ENCODE data around the gene TFEB. TPM values are rescaled to one million over a fixed set of nuclear protein-coding genes. Genes with fewer than 3 reads are reported as not detected.

TFEB gene
- polyA plus RNA-seq, 1 donor = 5.8 TPM

DNA sequence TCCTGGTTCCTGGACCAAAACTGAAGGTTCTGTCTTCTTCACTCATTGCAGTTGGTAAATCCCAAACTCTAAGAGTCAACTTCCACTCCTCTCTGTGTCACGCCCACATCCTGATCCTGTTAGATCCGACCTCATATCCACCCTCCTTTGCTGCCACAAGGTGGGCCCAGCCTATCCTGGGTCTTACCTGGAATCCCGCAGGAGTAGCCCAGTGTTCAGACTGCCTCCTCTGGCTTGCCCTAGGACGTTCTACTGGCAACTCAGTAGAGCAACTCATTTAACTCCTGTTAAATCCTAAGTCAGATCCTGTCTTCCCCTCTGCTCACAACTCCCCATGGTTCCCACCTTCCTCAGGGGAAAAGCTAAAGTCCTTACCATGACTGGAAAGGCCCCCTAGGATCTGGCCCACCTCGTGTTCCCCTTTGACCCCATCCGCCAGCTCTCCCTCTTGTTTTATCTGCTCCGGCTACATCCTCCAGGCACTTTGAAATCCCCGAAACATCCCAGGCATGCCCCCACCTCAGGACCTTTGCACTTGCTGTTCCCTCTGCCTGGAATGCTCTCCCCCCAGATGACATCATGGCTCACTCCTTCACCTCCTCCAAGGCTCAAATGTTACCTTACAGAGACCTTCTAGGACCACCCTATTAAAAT is 43.9 kb downstream of the TFEB start:
- DNase-seq (ENCODE audit: low read depth) = no peak

DNA sequence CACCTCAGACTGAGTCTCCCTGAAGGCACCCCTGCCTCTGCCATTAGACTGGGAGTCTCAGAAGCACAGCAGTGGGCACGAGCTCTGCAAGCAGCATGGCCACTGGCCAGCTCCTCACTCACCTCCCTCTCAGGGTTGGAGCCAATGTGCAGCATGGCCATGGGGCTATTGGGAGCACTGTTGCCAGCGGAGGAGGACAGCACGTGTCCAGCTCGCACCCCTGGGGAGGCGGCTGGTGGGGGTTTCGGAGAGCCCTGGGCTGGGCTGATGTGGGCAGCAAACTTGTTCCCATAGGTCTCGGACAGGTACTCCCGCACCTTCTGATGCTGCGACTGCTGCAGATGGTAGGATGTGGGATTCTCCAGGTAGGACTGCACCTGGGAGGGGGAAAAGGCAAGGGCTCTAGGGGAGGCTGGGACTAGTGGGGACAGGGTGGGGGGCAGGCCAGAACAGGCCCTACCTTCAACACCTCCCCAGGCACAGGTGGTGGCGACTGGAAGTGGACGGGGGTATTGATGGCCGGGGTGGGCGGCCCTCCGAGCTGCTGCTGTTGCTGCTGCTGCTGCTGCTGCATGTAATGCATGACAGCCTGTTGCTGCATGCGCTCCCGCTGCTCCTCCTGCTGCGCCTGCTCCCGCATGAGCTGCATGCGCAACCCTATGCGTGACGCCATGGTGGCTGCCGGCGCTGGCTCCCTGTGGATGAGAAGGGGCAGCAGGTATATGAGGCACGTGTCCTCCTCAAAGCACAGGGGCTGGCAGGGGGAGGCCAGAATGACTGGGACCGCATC is 44.7 kb downstream of the TFEB start:
- no peak for DNase-seq (ENCODE audit: low read depth)

DNA sequence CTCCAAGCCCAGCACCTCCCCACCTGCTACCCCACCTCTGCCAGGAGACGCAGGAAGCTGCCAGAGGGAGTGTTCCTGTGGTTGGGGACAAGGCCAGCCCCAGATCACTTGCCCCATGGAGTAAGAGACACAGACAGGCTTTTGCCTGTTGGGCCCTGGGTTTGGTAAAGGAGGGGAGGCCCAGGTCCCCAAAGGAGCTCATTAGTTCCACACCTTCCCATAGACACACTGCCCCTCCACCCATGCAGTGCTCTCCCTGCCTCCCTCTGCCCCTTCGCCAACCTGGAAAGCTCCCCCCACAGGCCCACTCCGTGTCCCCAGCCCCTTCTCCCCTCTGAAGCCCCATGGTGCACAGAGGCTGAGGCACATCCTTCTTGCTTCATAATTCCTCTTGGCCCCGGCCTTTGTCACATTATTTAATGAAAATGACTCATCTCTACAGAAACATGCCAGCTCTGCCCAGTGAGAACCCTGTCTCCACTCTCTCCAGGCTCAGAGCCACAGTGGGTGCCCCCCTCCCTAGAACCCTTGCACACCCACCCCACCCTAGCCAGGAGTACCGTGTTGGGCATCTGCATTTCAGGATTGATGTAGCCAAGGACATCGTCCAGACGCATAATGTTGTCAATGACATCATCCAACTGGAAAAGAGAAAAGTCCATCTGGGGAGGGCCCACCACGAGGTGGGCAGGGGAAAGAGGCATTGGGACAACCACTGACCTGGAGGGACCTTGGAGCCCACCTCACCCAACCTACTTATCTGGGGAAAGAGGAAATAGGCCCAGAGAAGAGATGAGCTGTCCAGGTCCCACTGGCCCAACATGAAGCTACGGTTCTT is 46.0 kb downstream of the TFEB start:
- no peak for DNase-seq (ENCODE audit: low read depth)

DNA sequence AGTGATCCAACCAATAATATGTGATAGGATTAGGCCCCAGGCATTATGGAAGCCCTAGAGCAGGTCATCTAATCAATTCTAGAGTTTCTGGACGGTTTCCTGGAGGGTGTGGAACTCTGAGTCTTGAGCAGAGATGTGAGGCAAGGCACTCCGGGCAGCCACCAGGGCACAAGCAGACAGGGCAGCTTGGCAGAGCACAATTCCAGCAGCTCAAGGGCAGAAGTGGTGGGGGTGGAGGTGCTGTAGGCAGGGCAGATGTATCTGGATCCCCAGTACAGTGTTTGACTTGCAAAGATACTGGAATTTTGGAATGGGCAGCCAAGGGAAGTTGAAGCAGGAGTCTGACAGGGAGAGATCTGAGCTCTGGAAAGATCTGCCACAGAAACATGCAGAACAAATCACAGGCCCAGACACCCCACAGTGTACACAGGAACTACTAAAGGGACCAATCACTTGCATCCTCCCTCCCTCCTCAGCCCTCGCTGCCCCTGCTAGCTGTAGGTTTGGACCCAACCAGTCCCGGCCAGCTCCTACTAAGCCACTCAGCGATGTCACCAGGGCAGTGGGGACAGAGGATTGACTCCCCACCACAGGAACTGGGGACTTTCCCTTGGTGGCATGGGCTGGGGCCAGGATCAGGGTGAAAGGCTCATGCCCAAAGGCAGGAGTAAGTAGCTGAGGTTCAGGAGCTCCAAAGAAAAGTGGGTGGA is 47.0 kb downstream of the TFEB start:
- DNase-seq (ENCODE audit: low read depth) = no peak

DNA sequence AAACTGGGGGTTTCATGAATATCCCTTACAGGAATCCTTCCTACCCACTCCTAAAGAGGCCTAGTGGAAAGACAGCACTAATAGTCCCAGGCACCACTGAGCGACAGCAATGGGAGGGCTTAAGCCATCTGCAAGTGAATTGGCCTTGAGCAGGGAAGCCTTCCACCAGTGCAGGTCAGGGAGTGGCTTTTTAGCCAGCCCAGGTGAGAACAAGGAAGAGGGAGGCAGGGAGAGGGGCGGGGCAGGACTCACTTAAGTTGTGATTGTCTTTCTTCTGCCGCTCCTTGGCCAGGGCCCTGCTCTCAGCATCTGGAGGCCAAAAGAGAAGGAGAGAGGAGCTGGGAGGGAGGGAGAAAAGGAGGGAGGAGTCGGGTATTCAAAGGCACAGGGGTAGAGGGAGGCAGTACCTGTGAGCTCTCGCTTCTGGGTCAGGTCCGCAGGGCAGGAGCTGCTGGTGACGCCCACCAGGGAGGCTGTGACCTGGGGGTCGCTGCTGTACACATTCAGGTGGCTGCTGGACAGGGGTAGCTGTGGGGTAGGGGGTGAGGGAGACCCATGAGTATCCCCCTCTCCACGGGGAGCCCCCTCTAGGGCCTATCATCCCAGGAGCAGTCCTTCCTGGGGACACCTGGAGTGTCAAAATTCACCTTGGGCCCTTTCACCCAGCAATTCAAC is 47.8 kb downstream of the TFEB start:
- no peak for DNase-seq (ENCODE audit: low read depth)

DNA sequence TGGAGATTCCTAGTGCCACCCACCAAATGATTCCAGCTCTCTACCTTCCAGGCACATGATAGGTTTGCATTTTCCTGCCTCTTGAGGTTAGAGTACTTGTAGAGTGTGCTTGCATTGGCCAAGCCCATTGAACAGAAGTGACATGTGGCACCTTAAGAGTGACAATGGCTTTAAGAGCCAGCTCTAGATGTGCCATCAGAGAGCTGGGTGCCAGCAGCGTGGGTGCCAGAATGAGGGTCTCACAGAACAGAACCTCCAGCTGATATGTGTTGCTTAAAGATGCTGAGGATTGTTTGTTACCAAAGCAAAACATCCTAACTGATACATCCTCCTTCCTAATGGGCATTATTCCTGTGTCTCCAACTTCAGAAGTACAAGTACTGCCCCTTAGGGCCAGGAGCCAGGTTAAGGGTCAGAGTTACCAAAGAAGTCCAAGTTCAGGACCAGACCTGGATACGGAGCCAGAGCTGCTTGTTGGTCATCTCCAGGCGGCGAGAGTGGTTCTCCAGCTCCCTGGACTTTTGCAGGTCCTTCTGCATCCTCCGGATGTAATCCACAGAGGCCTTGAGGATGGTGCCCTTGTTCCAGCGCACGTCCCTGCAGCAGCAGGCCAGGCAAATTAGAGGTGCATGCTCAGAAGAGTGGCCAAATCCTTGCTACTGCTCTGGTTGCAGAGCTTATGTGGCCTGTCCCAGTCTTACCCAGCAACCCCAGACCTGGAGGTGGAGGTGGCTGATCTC is 49.6 kb downstream of the TFEB start:
- DNase-seq (ENCODE audit: low read depth) = no peak

DNA sequence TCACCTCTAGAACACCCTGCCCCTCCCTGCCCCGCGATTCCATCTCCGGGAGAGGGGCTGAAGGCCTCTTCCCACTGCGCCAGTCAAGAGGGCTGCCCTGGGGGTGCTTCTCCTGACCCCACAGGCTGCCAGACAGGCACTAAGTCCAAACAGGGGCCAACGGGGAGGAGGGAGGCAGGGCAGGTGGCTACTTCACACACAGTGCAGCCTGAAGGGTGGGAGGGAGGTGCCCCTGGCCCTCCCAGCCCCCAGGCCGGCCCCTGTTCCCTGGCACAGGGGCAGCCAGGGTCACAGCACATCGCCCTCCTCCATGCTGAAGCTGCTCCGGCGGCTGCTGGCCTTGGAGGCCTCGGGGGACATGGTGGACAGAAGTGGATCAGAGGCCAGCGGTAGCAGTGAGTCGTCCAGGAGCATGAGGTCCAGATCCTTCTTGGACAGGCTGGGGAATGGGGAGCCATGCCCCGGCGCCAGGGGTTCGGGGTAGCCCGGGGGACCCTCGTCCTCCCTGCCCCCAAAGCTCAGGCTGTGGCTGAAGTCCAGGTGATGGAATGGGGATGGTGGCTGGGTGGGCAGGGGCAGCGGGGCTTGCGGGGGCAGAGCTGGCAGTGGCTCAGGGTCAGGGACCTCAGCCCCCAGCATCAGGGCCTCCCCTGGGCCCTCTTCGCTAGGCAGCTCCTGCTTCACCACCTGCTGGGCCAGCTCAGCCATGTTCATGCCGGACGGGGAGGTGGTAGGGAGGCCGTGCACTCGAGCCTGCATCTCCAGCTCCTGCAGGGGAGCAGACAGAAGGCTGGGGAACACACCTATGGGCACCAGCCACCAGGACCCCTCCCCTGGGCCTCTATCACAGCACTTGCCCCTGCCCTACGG is 50.9 kb downstream of the TFEB start:
- DNase-seq (ENCODE audit: low read depth) = no peak

DNA sequence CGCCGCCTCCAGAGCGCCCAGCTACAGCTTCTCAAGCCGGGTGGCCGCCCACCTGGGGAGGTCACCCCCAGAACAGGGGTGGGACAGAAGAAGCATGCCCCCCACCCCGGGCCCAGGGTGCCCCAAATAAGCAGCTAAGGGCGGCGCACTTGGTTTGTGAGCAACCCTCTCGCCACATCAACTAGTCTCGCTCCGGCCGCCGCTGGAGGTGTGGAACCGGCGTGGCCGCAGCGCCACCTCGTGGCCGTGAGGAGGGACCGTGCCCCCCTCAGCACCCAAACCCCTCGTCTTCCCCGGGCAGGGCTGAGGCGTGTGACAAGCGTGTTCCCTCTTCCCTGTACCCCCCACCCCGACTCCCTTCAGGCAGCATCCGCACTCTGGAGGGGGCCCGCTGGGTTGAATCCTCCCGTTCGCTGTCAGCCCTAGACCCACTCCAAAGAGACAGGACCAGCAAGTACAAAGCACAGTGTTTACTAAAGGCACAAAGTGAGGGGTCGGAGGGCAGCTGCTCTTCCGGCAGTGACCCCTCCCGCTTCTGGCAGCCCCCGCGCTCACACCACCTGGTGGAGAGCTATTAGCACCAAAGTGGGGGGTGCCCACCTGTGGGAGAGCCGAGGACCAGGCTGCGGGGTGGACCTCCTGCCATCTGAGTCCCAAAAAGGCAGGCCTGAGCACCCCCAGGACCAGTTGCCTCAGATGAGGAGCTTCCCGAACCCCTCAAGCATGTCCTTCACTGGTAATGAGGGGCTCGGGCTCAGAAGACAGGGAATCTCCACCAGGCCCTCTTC is 51.7 kb downstream of the TFEB start:
- peak; percentile 36 for DNase-seq (ENCODE audit: low read depth)

DNA sequence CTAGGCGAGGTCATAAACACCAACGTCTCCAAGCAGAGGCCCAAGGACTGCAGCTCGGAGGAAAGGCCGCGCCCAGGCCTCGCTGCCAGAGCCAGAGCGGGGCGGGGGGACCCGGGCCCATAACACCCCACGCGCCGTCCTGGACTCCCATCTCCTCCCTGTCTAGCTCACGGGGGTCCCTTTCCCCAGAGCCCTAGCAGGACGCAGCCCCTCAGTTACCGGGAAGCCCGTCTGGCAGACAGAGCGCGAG is 52.2 kb downstream of the TFEB start:
- DNase-seq (ENCODE audit: low read depth) = no peak

DNA sequence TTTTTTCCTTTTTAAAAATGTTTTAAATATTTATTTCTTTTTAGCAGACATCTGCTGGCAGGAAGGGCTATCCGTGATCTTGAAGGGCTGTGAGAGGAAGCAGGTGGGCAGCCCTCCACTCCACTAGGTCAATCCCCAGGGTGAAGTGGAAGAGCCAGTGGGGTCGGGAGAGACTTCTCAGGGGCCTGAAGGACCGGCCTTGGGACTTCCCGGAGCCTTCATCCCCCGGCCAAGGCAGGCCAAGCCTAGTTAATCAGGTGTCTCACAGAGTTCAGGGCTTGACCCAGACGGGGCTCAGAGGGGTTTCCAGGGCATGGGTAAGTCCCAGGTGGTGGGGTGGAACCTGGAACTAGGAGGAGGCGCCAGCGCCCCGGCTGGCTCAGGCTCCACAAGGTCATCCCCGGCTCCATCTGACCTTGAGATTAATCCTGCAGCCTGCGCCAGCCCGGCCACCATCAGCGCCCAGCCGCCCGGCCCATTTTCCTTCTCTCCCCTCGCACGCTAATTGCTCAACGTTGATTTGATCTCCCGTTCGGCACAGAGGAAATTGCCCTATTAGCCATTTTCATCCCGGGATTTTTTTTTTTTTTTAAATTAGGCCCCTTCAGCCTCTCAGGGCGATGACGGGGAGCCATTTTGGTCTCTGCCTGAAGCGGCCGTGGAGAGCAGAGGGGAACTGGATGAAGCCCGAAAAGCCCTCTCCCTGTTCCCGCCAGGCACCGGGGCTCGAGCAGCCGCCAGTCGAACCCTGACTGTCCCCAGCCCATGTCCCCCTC is 52.7 kb downstream of the TFEB start:
- no peak for DNase-seq (ENCODE audit: low read depth)

DNA sequence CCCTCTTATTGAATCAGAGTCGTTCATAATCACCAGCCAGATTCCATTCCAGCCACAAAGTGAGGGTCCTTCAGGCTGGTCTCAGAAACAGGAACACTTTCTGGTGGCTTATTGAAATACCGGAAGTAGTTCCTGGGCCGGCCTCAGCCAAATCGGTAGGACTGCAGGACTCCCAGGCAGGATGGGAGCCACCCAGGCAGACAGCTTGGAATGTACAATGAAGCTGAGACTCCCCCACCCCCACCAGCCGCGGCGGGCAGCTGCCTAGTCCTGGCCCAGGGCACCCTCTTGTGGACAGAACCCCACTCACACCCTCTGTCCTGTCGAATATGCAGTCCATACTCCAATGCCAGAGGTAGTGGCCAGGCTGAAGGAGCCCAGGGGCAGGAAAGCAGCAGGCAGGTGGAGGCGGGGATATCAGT is 53.3 kb downstream of the TFEB start:
- DNase-seq (ENCODE audit: low read depth) = peak; percentile 65

DNA sequence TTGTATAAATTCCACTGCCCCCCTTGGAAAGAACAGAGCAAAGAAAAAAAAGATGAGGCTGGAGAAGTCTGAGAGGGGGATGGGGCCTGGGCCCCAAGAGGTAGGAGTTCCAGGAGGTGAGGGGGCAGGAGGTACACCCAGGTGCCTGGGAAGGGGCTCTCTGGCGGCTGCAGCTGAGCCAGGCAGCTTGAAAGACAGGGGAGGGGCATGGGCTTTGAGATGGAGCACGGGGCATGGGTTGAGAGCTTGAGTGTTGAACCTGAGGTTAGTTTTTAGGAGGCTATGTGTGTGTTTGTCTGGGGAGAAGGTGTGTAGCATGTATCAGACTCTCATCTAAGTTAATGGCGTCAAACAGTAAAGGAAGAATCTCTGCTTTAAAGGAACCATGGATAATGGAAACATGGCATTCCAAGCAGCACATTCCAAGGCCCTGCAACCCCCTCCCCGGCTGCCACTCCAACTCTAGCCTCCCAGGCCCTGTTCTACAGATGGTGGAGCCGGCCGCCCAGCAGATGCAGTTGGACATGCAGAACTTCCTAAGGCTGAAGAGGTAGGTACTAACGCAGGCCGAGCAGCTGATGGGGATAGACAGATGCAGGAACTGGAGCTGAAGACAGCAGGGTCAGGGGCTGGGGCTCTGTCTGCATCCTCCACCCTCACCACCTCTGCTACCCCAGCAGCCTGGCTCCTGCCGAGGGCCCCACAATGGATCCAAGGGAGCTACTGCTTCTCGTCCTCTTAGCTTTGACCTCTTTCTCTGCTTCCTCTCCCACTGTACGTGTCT is 55.0 kb downstream of the TFEB start:
- no peak for DNase-seq (ENCODE audit: low read depth)

DNA sequence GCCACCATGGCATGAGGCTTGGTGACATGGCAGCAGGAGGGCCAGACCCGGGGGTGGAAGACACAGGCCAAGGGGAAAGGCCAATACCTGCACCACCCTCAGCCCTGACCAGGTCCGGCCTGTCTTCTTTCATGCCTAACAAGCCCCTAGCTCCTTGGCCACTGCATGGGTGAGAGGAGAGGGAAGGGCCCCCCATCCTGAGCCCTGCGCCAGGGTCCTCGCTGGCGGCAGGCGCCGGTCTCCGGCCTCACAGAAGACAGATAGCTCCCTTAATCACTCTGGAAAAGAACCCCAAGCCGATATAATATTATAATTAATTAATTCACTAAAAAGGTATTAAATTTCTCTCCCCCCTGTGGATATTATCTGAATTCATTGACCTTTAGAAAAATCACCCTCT is 55.7 kb downstream of the TFEB start:
- no peak for DNase-seq (ENCODE audit: low read depth)

DNA sequence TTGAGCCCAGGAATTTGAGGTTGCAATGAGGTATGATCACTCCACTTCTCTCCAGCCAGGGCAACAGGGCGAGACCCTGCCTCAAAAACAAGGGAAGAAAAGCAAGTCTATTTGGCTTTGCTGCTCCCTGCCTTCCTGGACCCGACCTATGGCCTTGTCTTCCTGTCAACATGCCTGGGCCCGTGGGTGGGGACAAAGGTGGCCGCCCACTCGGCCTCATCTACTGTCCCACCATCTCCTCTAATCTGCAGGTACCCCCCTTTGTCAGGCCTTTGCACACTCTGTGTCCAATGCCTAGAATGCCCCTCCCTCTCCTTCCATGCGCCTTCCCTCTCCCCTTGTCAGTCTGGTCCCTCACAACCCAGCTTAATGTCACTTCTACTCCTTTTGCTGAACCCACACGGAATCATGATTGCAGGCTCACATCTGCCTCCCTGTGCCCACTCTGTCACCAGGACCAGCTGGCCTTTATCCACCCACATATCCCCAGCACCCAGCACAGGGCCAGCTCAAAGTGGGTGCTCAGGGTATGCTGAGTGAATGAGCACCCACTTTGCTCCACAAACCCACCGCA is 56.8 kb downstream of the TFEB start:
- DNase-seq (ENCODE audit: low read depth) = no peak

DNA sequence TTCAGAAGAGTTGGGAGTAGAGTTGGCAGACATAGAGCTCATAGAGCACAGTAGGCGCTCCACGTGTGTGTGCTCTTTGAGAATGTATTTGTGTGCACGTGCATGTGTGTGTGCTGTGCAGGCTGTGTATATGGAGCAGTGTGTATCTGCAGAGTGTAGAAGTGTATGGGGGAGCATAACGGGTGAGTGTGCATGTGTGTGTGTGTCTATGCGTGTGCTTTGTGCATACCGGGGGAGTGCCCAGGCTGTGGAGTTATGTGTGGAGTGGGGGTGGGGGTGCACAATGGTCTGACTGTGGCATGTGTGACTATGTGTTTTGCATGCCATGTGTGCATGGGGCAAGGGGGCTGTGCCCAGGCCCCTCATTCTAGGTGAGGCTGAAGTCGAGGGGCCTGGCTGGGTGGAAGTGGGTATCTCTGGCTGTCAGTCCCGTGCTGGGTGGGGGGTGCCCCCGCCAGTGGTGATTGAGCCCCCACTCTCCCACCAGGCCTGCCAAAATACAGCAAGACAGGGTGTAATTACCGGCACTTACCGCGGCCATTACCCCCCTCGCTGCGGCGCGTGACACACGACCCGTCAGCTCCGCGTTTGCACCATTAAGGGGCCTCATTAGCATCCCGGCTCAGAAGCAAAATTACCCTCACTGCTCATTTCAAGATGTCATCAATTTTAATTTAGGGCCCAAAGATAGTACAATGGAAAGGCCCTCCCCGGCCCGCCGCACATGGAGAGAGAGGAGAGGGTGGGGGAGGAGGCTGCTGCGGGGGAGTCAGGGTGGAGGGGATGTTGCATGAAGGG is 58.1 kb downstream of the TFEB start:
- no peak for DNase-seq (ENCODE audit: low read depth)

DNA sequence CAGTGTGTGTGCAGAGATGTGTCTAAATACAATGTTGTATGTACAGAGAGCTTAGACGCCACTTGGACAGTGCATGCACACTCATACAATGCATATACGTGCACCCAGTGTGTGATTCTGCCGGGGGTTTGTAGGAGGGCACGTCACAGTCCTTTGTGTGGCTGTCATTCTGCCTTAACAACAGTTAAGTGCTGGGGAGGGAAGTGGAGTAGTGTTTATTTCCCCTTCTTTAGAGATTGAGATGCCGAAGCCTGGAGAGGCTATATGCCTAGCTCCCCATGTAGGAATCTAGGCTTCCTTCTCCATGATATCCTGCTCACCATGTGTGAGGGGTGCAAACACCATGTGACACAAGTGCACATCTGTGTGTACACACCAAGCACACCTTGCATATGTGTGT is 59.0 kb downstream of the TFEB start:
- no peak for DNase-seq (ENCODE audit: low read depth)
